H1 (cell line): ENCODE data around the gene TNFRSF18. TPM values are rescaled to one million over a fixed set of nuclear protein-coding genes. Genes with fewer than 3 reads are reported as not detected.

Experiments
- BCL11A ChIP-seq, 2 experiments: IDR thresholded peaks; one replicate each; pipeline ENCODE4 v1.6.1; 2011; ENCODE audit warnings: low read depth in 2 of 2, low read length in 2 of 2, mild to moderate bottlenecking in 2 of 2
- CBX8 ChIP-seq: fragments of 300-800, 300-1000 bp; sonication (generic); IDR thresholded peaks from 2 replicates; pipeline ENCODE4 v1.7.1; 2016; ENCODE audit warnings: low read depth, low read length, borderline replicate concordance
- CEBPB ChIP-seq: IDR thresholded peaks from 2 replicates; pipeline ENCODE4 v1.6.1; 2012; ENCODE audit warnings: low read depth, low read length
- FOSL1 ChIP-seq: IDR thresholded peaks from 2 replicates; pipeline ENCODE4 v1.6.1; 2011; ENCODE audit warnings: mild to moderate bottlenecking, low read depth, low read length, moderate library complexity; ENCODE audit not compliant: insufficient read depth
- RFX5 ChIP-seq: IDR thresholded peaks from 2 replicates; pipeline ENCODE4 v1.6.1; 2011; ENCODE audit warnings: low read depth, low read length, improper control_type of control experiment, borderline replicate concordance
- RXRA ChIP-seq: IDR thresholded peaks from 2 replicates; pipeline ENCODE4 v1.6.1; 2011; ENCODE audit warnings: low read depth, mild to moderate bottlenecking, low read length, moderate library complexity; ENCODE audit not compliant: insufficient read depth
- SRF ChIP-seq: IDR thresholded peaks from 2 replicates; pipeline ENCODE4 v1.6.1; 2011; ENCODE audit warnings: mild to moderate bottlenecking, low read depth, low read length, moderate library complexity
- polyA plus RNA-seq, 7 experiments: library from polyadenylated mRNA; depleted of rRNA in 3 of 7; stranded (reverse) in 5 of 7; unstranded in 2 of 7; fragments of >200 nt in 5 of 7; fragments of 200-250 nt in 2 of 7; gene quantifications; 1 replicate in 5 of 7; 2 replicates in 1 of 7; 4 replicates in 1 of 7; pipeline versions ENCODE4 v1.2.1 to v1.2.3, GENCODE V29; 2011 to 2013; ENCODE audit warnings: missing spikeins in 2 of 7, mixed read lengths in 2 of 7
- total RNA-seq: library from RNA; stranded (reverse); fragmentation: NEBNext Ultra II Directional; extraction: Animal tissue kit (Norgen Biotek cat#: 25700); gene quantifications from 2 replicates; pipeline ENCODE4 v1.2.1, GENCODE V29; 2021
- TF ChIP-seq, protein P1 (sequence below): fragments of 300-600 bp; sonication (generic); IDR thresholded peaks from 2 replicates; pipeline ENCODE4 v1.7.1; 2012; ENCODE audit warnings: low read length, moderate library complexity, mild to moderate bottlenecking, inconsistent platforms; ENCODE audit not compliant: insufficient replicate concordance

Gene TNFRSF18
- total and polyA plus RNA-seq, 2 of the 8 experiments (the other 6 are each of a cell fraction or from before 2014, with no cell fraction given) = 1.5 to 2.5 TPM

DNA sequence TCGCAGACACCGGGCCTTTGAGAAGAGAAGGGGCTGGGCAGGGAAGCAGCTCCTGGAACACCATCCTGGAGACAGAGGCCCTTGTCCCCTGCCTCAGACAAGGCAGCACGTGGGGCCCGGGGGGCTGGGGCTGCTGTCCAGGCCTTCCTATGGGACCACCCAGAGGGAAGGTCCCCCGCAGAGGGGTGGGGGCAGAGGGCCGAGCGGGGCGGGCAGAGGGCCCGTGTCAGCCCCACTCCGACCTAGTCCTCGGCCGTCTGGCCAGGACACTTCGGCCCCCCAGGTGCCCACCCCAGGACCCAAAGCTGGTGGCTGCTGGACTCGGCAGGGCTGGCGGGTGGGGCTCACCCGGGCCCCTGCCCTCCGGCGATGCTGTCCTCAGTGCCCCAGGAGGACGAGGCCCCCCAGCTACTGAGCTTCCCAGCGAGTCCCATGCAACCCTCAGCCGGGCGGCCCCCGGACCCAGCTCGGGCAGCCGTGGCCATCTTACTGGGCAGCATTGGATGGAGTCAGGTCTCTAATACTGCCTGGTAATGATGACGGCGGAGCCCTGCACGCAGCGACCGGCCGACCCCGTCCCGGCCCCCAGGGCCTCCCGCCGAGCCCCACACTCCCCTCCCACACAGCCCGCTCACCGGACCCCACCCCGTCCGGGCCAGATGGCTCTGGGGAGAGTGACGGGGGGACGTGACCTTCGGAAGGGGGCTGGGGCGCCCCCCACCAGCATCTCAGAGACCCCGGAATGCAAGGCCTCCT, 39.6 kb downstream of the TNFRSF18 start (continued):
- TF ChIP-seq RXRA (no peak), BCL11A (IDR thresholded peaks at IDR 0.05; ENCODE audit: low read depth in 2 of 2, low read length in 2 of 2) (no peak), CBX8 (no peak), FOSL1 (no peak), CEBPB (no peak), RFX5 (no peak), SRF (no peak)
- TF ChIP-seq, protein P1, sequence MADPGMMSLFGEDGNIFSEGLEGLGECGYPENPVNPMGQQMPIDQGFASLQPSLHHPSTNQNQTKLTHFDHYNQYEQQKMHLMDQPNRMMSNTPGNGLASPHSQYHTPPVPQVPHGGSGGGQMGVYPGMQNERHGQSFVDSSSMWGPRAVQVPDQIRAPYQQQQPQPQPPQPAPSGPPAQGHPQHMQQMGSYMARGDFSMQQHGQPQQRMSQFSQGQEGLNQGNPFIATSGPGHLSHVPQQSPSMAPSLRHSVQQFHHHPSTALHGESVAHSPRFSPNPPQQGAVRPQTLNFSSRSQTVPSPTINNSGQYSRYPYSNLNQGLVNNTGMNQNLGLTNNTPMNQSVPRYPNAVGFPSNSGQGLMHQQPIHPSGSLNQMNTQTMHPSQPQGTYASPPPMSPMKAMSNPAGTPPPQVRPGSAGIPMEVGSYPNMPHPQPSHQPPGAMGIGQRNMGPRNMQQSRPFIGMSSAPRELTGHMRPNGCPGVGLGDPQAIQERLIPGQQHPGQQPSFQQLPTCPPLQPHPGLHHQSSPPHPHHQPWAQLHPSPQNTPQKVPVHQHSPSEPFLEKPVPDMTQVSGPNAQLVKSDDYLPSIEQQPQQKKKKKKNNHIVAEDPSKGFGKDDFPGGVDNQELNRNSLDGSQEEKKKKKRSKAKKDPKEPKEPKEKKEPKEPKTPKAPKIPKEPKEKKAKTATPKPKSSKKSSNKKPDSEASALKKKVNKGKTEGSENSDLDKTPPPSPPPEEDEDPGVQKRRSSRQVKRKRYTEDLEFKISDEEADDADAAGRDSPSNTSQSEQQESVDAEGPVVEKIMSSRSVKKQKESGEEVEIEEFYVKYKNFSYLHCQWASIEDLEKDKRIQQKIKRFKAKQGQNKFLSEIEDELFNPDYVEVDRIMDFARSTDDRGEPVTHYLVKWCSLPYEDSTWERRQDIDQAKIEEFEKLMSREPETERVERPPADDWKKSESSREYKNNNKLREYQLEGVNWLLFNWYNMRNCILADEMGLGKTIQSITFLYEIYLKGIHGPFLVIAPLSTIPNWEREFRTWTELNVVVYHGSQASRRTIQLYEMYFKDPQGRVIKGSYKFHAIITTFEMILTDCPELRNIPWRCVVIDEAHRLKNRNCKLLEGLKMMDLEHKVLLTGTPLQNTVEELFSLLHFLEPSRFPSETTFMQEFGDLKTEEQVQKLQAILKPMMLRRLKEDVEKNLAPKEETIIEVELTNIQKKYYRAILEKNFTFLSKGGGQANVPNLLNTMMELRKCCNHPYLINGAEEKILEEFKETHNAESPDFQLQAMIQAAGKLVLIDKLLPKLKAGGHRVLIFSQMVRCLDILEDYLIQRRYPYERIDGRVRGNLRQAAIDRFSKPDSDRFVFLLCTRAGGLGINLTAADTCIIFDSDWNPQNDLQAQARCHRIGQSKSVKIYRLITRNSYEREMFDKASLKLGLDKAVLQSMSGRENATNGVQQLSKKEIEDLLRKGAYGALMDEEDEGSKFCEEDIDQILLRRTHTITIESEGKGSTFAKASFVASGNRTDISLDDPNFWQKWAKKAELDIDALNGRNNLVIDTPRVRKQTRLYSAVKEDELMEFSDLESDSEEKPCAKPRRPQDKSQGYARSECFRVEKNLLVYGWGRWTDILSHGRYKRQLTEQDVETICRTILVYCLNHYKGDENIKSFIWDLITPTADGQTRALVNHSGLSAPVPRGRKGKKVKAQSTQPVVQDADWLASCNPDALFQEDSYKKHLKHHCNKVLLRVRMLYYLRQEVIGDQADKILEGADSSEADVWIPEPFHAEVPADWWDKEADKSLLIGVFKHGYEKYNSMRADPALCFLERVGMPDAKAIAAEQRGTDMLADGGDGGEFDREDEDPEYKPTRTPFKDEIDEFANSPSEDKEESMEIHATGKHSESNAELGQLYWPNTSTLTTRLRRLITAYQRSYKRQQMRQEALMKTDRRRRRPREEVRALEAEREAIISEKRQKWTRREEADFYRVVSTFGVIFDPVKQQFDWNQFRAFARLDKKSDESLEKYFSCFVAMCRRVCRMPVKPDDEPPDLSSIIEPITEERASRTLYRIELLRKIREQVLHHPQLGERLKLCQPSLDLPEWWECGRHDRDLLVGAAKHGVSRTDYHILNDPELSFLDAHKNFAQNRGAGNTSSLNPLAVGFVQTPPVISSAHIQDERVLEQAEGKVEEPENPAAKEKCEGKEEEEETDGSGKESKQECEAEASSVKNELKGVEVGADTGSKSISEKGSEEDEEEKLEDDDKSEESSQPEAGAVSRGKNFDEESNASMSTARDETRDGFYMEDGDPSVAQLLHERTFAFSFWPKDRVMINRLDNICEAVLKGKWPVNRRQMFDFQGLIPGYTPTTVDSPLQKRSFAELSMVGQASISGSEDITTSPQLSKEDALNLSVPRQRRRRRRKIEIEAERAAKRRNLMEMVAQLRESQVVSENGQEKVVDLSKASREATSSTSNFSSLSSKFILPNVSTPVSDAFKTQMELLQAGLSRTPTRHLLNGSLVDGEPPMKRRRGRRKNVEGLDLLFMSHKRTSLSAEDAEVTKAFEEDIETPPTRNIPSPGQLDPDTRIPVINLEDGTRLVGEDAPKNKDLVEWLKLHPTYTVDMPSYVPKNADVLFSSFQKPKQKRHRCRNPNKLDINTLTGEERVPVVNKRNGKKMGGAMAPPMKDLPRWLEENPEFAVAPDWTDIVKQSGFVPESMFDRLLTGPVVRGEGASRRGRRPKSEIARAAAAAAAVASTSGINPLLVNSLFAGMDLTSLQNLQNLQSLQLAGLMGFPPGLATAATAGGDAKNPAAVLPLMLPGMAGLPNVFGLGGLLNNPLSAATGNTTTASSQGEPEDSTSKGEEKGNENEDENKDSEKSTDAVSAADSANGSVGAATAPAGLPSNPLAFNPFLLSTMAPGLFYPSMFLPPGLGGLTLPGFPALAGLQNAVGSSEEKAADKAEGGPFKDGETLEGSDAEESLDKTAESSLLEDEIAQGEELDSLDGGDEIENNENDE = no peak
